ENCODE results near the gene HS1BP3.

The HS1BP3 gene

DNA sequence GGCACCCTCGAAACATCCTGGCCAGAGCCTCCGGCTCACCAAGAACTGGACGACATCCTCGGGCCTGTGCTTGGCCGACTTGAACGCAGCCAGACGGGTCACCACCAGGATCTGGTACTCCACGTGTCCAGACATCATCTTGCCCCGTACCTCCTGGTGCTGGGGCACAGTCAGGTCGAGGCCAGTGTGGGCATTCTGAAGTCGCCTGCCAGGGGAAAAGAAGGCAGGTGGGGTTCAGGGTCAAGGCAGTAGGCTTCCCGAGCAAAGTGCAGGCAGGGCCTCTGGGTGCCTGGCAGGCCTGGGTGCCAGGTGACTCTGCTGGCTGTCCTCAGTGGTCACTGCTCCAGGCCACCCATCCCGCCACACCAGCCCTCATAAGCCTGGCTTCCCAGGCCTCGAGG lies 5.6 kb downstream of the HS1BP3 start:
- no peak for DNase-seq

DNA sequence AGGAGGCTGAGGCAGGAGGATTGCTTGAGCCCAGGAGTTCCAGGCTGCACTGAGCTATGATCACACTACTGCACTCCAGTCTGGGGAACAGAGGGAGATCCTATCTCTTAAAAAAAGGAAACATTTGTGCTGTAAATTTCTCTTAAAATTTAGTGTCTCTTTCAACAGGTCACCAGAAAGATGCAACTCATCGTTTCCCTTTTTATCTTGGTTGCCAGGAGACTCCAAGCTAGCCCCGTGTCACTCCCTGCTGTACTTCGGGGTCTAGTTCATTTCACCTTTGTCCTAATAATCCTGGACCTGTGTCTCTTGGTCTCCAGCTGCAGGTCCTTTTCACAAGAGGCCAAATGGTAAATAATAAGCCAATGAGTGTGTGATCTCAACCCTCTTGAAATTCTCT lies 7.1 kb downstream of the HS1BP3 start:
- peak; percentile 56 for DNase-seq

DNA sequence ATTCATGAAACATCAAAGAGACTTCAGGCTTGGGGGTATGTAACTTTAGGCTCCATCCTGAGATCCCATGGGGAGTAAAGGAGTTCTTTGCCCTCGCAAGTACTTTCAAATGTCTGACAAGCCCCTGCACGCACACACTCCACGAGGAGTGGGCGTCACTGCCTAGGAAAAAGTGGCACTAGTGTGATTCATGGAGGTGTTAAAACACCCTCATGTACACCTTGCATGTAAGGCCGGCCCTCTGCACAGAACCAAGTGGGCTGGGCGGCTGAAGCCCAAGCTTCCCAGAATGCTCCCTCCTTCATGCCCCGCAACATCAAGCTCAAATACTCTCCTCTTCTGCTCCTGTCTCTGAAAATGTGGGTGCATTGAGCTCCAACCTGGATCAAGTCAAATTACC lies 7.8 kb downstream of the HS1BP3 start:
- DNase-seq = peak; percentile 27

DNA sequence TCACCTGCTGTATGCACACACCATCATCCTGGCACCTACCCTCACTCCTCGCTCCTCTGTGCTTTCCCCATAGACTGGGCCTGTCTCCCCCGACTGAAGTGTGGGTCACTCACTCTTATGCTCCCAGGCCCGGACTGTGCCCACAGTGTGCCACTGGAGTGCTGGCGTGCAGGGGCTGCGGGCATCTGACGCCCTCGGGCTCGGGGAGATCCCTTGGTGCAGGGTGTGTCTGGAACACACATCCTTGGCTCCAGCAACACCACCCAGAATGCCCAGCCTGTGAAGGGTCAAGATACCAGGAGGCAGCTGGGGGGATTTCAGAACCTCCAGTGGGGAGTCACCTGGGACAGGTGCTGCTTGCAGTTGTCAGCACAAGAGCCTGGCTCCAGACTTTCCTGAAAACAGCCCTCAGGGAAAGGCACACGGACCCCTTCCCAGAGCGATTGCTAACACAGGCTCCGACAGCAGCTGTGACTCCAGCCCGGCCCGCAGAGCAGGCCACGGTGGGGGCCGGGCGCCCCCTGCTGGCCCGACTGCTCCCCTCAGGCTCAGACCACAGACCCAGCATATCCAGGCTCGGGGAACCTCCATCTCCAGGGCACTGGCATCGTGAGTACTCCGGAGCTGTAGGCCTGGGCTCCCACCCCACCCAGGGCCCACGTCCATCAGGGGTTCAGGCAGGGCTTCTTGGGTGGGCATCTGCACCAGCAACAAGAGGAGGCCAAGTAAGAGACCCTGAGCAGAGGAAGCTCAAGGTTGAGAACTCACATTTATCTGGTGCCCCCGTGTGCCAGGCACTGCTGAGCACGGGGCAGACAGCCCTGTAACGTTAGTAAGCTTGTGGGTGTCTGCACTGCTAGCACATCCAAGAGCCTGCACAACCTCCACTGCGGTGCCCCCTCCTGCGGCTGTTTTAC lies 8.6 kb downstream of the HS1BP3 start:
- peak; percentile 62 for DNase-seq

DNA sequence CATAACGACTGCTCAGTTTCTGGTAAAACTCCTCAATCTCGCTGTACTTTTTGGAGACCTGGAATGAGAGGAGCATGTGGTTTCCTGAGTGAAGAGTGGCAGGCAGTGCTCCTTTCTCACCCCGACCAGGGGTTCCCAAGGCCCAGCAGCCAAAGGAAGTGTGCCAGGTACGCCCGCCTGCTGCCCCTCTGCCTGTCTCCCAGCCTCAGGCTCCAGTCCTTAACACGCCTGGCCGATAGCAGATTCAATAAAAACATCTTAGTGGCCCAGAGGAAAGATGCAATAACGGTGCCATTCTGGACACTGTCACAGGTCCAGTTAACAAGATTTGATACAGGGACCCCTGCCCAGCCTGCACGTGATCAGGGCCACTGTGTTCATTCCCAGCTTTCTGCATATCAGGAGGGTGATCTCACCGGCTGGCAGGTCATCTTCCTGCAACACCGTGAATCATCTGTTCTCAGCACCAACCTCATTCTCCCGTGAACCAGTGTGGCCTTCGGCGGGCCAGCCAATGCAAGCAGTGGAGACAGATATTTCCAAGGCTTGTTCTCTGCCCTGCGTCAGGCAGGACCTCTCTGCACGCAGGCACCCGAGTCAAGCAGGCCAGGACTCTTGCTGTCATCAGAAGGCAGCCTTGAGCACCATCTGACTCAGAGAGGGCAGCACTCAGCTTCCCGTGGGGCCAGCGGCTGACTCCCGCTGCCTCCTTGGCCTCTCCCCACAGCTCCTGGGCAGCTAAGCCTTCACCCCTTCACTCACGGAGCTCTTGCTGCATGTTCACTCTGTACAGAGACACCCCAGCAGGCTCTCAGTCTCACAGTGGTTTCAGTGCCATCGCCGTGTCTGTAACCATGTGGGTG lies 9.5 kb downstream of the HS1BP3 start:
- no peak for DNase-seq

DNA sequence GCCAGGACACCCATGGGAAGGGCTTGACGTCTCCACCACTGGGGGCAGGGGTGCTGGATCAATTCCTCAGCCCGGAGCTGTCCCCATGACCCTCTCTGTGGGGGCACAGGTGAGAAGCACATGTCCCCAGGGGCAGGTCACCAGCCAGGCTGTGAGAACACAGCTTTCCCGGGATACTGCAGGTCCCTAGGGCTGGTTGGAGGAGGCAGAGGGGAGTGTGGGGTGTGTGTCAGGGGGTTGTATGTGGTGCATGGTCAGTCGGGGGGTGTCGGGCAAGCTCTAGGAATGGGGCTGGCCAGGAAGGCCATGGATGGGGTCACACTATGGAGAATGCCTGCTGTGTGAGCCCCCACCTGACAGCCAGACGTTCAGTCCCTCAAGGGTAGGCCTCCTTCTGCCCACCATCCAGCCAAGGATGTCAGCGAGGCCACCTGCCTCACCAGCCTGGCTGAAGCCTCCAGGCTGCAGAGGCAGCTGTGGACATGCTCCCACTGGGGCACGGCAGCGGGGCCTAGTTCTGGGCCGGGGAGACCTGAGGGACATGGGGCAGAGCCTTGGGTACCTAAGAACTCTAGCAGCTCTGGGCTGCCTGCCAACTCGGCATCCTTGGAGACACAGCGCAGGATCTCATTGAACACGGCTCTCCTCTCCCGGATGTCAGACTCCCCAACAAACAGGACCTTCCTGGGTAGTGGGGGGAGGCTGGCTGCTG lies 10.3 kb downstream of the HS1BP3 start:
- peak; percentile 43 for DNase-seq

DNA sequence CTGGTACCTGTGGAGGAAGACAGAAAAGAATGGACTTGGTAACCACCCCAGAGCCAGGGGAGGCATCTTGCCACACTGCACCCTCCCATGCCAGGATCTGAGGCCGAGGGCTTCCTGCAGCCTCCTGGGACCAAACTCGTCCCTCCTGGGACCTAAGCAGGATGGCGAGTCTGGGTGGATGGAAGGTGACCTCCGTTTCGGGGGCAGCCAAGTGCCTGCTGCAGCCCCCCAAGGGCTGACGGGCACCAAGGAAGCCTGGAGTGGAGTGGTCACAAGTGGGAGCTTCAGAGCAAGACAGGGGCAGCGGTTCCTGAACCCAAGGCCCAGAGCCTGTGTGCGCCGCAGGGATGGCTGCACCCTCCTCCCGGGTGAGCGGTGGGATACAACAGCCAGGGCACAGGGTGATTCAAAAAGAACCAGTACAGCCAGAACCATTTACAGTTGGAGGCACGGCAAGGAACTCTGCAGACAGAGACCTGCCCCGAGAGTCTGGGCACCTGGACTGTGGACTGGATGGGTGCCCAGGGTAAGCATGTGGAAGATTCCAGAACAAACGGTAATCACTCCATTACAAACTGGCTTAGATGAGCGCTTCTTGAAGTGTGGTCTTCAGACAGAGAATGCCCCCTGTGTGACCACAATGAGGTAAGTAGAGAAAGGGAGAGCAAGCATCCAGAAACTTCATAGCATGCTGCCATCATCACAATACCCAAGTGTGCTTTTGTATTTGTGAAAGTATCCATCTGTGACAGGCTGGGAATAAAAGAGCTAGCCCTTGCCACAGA lies 12.1 kb downstream of the HS1BP3 start:
- DNase-seq = no peak

DNA sequence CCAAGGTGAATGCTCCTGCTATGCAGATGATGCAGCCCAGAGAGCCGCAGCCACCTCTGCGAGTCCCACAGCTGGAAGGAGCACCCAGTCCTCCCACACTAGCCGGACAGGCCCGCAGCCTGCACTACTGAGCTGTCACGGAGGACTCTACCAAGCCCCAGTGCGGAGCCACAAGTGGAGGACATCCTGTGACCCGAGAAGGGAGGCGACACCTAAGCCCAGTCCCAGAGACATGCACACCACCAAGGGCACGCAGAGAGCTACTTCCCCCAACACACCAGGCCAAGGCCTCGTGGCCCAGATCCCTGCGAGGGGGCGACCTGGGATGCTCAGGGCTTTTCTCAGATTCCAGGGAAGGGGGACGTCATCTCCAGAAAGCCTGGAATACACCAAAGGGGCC lies 12.9 kb downstream of the HS1BP3 start:
- no peak for DNase-seq

DNA sequence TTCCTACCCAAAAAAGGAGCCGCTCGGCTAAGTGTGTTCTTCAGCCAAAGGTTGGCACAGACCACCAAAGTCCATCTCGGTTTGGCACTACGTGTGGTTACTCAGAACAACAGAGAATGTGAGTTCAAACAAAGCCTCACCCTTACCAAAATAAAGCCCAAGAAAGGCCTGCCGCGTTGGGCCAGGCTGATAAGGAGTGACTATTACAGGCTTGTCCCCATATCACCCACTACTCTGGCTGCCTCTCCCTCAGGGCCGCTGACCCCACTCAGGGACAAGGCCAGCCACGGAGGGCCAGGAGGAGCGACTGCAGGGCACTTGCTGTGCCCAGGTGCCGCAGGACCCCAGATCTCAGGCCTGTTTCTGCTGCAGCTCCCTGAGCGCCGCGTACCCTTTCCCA lies 13.8 kb downstream of the HS1BP3 start:
- no peak for DNase-seq

DNA sequence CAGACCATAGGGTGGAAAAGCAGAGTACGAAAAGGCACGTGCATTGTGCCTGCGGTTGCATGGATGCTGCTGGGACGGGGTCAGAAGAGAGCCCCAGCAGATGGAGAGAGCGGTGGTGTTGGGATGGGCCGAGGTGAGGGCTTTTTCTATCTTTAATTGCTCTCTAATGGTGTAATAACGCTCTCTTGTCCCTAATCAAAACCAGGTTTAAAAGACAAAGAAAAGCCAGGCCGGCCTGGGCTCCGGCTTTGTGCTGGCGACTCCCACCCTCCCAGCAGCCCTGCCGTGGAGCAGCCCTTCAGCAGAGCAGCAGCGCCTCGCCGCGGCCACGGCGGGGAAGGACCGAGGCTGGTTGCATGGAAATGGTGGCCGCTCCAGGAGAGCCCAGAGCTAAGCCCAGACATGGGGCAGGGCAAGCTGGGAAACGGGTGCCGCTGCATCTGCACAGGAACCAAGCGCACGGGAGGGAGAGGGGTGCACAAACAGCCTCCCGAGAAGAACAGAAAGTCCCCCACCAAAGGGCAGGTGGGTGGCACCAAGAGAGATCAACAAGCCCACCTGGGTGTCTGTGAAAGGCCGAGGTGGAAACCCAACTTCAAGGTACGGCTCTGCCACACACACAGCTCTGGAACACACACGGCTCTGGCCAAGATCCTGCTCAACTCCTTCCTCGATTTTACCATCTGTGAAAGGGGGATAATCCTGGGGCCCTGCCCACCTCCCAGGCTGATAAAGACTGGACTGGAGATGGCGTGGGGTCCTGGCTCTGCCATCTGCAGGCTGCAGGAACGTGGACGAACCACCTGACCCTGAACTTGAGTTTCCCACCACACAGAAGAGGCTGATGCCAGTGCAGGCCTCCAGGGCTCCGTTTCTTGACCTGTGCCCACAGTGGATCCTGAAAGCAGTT lies 15.0 kb downstream of the HS1BP3 start:
- DNase-seq = peak; percentile 28

DNA sequence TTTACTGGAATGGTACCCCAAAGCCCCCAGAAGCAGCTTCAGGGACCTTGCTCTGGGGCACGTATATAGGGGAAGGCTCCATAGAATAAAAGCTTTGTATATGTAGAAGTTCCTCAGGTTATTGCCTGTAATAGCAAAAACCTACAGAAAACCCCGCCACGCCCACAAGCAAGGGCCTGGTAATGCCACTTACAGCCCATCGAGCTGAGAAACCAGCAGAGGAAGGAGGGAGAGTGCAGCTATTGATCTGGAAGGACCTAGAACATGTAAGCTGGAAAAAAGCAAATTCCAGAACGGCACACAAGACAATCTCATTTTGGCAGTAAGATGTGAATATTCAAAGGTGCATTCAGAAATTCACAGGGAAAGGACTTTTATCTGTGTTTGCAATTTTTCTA lies 15.8 kb downstream of the HS1BP3 start:
- peak; percentile 46 for DNase-seq

DNA sequence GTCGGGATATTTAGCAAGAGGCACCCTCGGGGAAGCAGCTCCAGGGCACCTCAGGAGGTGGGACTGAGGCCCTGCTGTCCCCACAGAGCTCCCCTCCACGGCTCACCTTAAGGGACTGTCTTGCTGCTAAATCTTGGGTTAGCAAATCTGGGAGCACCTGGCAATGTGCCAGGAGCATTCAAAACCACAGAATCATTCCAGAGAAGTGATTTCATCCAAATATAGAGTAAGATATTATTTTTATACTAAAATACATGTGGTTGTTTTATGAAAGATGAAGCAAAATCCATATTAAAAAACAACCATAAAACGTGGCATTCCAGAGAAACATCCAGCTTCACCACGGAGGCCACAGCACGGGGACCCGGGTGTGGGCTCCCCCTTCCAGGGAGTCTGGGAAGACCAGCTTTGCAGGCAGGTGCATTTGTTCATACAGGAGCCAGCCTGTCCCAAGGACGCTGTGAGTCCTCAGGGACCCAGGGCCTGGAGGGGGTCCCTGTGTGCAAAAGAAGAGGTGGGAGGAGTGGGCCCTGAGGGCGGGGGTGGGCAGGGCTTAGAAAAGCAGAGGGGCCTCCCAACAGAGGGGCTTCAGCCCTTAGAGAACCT lies 16.3 kb downstream of the HS1BP3 start:
- peak; percentile 60 for DNase-seq

DNA sequence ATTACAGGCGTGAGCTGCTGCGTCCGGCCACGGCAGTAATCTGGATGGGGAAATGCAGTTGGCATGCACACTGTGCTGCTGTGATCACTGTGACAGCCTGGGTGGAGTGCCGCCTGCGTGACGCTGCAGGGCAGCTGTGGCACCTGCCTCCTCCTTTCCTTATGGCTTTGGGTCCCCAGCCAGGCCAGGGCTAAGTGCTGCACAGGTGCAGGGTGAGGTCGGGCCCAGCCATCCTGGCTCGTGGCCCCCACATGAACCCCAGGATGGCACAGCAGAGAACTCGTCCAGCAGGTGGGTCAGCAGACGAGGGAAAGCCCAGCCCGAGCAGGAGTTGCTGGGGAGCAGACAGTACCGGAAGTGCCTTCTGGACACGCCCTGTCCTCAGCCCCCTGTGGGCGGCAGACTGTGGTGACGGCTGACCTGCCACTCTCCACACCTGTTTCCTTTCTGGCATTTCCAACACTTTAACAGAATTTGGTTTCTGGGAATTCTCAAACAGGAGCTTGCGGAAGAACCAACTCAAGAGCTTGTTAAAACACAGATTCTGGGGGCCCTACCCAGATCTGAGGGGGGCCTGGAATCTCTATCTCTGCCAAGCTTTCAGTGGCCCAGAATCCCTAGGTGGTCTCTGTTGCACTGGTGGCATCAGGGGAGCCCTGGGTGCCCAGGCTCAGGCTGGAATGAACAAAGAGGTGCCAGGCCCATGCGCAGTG lies 16.9 kb downstream of the HS1BP3 start:
- DNase-seq = peak; percentile 75

DNA sequence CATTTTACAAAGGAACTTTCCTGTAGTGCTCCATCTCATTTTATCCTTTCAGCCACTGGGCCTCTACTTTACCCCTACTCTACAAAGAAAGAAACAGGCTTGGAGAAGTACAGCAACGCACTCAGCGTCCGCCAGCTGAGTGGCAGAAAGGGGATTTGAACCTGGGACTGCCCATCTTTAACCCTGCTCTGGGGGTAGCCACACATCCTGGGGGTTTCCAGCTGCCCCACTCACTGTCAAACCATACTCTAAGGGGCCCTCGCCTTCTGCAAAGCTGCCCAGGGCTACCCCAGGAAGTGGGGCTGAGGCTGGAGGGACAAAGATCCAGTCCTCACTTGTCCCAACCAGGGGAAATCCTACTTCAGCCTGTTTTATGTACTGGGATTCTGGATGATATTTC lies 17.9 kb downstream of the HS1BP3 start:
- no peak for DNase-seq

DNA sequence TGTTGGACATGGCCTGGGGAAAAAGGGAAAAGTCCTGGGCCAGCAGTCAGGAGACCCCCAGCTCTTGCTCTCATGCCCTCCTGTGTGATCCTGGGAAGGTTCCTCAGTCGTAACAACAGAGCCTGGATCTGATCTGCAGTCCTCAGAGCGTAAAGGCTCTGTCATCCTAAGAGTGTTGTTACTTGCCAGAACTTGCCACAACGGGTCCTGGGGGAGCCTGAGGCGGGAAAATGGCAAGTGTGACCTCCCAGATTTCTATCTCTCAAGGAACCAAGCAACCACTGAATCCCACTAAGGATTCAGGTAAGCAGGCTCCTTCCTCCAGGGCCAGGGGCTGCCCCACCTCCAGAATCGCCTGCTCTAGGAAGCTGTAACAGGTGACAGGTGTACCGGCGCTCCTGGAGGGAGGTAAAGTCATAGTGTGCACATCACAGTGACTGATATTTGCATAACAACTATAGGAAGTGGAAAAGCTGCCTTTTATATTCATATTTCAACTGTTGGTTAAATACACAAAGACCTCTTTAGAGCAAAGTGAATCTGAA lies 18.4 kb downstream of the HS1BP3 start:
- no peak for DNase-seq

DNA sequence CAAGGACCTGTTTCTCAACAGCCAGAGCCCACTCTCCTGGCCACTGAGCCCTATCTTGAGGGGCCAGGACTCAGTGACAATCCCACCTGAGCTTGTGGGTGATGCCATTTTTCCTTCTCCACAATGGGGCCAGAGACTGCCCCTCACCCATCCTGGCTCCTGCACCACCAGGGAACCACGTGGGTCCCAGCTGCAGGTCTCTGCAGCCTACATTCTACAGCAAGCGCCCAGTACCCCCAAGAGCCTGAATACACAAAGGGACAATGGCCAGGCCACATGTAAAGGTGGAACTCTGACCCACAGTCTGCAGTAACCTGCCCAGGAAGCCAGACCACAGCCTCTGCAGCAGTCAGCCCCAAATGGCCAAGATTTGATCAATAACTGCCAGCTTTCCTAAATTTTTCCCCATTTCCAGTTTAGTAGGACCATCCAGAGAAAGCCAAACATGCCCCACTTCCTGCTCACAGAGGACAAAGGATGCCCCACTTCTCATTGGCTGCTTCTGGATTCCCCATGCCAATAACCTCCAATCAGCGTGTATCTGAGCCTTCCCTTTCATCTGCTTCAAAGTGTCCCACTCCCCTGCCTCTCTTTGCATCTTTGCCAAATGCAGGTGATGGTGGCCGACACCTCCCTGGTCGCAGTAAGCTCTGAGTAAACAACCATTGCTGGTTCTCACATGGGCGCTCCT lies 19.1 kb downstream of the HS1BP3 start:
- no peak for DNase-seq

DNA sequence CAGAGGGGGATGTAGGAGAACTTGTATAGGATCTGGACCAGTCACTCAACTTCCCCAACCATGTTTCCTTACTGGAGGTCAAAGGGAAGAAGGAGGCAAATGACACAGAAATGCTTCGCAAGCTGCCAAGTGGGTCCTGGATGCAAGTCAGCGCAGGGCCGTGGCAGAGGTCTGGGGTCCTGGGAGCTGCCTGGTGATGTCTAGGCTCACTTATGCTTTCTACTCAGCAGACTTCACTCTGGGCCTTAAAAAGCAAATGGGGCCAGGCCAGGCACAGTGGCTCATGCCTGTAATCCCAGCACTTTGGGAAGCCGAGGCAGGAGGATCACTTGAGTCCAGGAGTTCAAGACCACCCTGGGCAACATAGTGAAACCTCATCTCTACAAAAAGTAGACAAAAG lies 19.9 kb downstream of the HS1BP3 start:
- DNase-seq = no peak

DNA sequence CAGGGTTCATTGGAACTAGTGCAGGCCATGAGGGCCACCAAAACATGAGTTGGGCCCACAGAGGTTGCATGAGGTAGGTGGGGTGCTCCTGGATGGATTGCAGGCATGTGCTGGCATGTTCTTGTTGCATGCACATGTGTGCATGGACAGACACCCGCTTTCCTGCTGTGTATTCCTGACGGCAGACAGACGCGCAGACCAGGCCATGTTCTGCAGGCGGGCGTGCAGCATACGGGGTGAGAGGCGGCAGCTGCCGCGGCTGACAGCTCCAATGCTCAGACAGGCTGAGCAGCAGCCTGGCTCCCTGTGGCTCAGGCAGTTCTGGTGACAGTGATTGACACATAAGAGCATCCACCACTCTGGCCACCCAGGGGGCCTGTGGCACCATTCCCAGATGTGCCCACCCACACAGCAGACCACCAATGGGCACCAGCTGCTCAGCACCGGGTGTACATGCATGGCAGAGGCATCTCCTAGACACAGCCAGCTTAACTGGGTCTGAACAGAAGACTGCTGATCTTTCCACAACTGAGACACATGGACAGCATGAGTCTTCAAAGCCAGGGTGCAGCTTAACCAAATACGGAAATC lies 21.2 kb downstream of the HS1BP3 start:
- DNase-seq = no peak

DNA sequence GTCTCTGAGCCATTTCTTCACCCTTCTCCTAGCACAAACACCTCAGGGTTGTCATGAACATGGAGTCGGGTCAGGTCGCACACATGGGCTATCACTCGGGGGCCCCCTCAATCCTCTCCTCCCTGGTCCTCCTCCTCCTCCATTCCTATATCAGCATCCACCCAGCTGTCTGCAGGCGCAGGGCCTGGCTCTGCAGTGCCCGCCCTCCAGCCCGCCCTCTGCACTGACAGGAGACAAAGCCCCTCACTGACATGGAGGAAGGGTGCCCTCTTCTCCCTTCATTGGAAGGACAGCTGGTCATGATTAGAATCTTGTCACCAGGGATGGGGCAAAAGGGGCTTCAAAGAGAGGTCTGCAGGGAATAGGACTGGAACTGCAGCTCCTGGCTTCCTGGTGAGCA lies 21.7 kb downstream of the HS1BP3 start:
- DNase-seq = no peak
